Measurements from ENCODE around the gene RPAP2.

- TF ChIP-seq POLR2A (IDR thresholded peaks at IDR 0.05) (no peak), CTCF (IDR thresholded peaks at IDR 0.05) (no peak)
These were observed 44.2 kb downstream of the RPAP2 start for GRCh38 chr1:92343061-92343460.

Measured in right lobe of liver (tissue), 4 donors.